ENCODE results near the gene EIPR1. TPM values are rescaled to one million over a fixed set of nuclear protein-coding genes. Genes with fewer than 3 reads are reported as not detected.
A peak's percentile ranks its signal among the peaks of the same experiment; 100 is the strongest.
"Not testable (repeated sequence)": the region's sequence is repeated elsewhere in the genome, so short reads cannot be mapped to it uniquely, and the experiment has no call there.

EIPR1 gene
- total RNA-seq, 2 experiments from 2014 or later: 33.6 to 35.1 TPM

DNA sequence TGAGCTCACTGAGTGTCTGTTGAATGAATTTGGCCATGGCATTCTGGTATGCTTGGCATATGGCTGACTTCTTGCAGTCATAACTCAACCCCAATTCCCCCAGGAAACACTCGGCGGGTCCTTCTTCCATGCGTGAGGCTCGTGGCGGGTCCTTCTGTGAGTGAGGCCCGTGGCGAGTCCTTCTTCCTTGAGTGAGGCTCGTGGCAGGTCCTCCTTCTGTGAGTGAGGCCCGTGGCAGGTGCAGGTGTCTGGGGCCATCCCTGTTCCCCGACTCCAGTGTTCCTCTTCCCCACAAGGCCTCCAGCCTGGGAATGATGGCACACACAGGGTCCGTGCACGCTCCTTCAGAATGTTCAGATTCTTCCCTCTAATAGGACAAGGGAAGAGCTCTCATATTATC is 169.0 kb downstream of the EIPR1 start:
- CTCF ChIA-PET: interaction anchor here (0.7 kb wide), 1 partner anchor 445 kb away, joined by 3 read pairs; no protein-coding TSS in a partner anchor
- no peak for DNase-seq
- no peaks in the 10 kb centered on the region for H3K9me3 Mint-ChIP-seq
- intact Hi-C loops (cut with micrococcal nuclease): no loop called here
- H3K36me3 Mint-ChIP-seq (ENCODE audit: low read depth): peaks cover 10% of the 10 kb centered on the region
- H3K4me1 Mint-ChIP-seq (ENCODE audit: low read depth): peaks cover 5% of the 10 kb centered on the region
- no peak overlapping the region for H3K27ac Mint-ChIP-seq
- no peaks in the 10 kb centered on the region for H3K27me3 Mint-ChIP-seq (ENCODE audit: low read depth)
- no peak overlapping the region for H3K4me3 Mint-ChIP-seq

- H3K36me3 Mint-ChIP-seq (ENCODE audit: low read depth): peaks cover 11% of the 10 kb centered on the region
- no peaks in the 10 kb centered on the region for H3K9me3 Mint-ChIP-seq
- no peak overlapping the region for H3K4me3 Mint-ChIP-seq
- H3K4me1 Mint-ChIP-seq (ENCODE audit: low read depth): peaks cover 7% of the 10 kb centered on the region
- no peak overlapping the region for H3K27ac Mint-ChIP-seq
- CTCF ChIA-PET: interaction anchor here (0.7 to 1.1 kb wide), 3 partner anchors 11 to 446 kb away, joined by 3 to 6 read pairs (median 3); no protein-coding TSS in a partner anchor
- DNase-seq: no peak
- intact Hi-C loops (cut with micrococcal nuclease): no loop called here
- H3K27me3 Mint-ChIP-seq (ENCODE audit: low read depth): no peaks in the 10 kb centered on the region
Measured at GRCh38 chr2:3208179-3208578, 169.4 kb downstream of the EIPR1 start.

GRCh38 chr2:3207091-3207491 is 170.5 kb downstream of the EIPR1 start:
- Mint-ChIP-seq H3K4me1 (ENCODE audit: low read depth) (peaks cover 13% of the 10 kb centered on the region), H3K9me3 (no peaks in the 10 kb centered on the region), H3K36me3 (ENCODE audit: low read depth) (peaks cover 13% of the 10 kb centered on the region), H3K27ac (no peak overlapping the region), H3K27me3 (ENCODE audit: low read depth) (no peaks in the 10 kb centered on the region), H3K4me3 (no peak overlapping the region)
- no peak for DNase-seq
- CTCF ChIA-PET: interaction anchor here (1.1 kb wide), 1 partner anchor 10 kb away, joined by 6 read pairs; no protein-coding TSS in a partner anchor
- intact Hi-C loops (cut with micrococcal nuclease): no loop called here

GRCh38 chr2:3205845-3206244 is 171.8 kb downstream of the EIPR1 start:
- no peaks in the 10 kb centered on the region for H3K9me3 Mint-ChIP-seq
- CTCF ChIA-PET: interaction anchor here (1.4 kb wide), 1 partner anchor 17 kb away, joined by 3 read pairs; no protein-coding TSS in a partner anchor
- H3K27me3 Mint-ChIP-seq (ENCODE audit: low read depth): no peaks in the 10 kb centered on the region

DNA sequence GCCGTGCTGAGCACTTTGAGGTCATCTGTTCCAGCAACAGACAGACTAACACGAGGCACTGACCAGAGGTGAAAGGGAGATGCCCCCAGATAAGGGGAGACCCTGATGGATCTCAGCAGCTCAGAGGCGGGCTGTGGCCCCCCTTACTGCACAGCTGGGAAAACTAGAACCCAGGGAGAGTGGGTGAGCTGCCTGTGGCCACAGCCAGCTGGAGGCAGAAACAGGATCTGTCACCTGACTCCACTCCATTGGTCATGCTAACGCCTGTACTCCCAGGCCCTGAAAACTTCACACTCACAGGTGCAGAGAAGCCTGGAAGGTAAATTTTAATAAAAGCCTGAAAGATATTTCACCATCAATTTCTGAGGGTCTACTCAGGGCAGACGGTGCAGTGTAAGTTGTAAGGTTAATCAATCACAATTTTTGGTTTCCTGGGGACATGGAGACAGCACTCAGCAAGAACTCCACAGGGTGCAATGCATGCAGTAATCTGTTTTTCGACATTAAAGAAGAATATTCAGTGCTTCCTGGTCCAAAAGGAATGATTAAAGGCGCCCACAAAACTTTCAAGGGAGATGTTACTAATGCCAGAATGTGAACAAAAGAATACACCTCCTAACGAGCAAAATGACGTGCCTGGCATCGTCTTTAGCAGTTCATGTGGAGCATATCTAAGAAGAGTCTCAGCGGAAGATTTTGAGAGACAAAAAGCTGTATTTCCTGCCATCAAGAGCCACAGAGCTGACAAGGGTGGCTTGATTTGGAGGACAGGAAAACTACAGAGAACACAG is 173.4 kb downstream of the EIPR1 start:
- Mint-ChIP-seq H3K27me3 (ENCODE audit: low read depth) (no peaks in the 10 kb centered on the region), H3K9me3 (no peaks in the 10 kb centered on the region), H3K27ac (no peak overlapping the region), H3K36me3 (ENCODE audit: low read depth) (peaks cover 9% of the 10 kb centered on the region), H3K4me3 (no peak overlapping the region), H3K4me1 (ENCODE audit: low read depth) (peaks cover 13% of the 10 kb centered on the region)
- CTCF ChIA-PET: interaction anchor here (1.0 to 1.4 kb wide), 2 partner anchors 13 to 19 kb away, joined by 3 read pairs; no protein-coding TSS in a partner anchor
- no peak for DNase-seq
- intact Hi-C loops (cut with micrococcal nuclease): no loop called here

More at GRCh38 chr2:3205845-3206244, 171.8 kb downstream of the EIPR1 start:
- DNase-seq: no peak
- Mint-ChIP-seq H3K4me1 (ENCODE audit: low read depth) (peaks cover 13% of the 10 kb centered on the region), H3K36me3 (ENCODE audit: low read depth) (peaks cover 13% of the 10 kb centered on the region), H3K4me3 (no peak overlapping the region), H3K27ac (no peak overlapping the region)
- intact Hi-C loops (cut with micrococcal nuclease): no loop called here

DNA sequence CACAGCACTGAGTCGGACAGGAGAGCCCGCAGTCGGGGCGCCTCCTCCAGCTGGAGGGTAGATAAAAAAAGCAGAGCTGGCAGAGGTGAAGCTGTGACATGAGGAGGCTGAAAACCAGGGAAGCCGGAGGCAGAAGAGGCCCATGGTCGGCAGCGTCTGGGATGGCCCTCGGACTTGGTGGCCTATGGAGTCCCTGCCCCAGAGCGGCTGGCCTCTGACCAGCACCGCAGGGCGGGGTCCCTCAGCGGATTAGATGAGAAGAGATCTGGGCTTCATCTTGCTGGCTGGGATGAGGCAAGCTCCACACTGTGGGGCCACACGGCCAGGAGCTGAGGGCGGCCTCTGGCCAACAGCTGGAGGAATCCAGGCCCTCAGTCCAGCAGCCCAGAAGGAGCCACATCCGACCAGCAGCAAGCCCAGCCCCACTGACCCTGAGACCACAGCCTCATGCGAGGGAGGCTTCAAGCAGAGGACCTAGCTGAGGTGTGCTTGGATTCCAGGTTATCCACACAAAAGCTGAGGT is 174.1 kb downstream of the EIPR1 start:
- Mint-ChIP-seq H3K4me3 (no peak overlapping the region), H3K4me1 (ENCODE audit: low read depth) (peaks cover 13% of the 10 kb centered on the region), H3K27me3 (ENCODE audit: low read depth) (no peaks in the 10 kb centered on the region), H3K27ac (no peak overlapping the region), H3K36me3 (ENCODE audit: low read depth) (peaks cover 9% of the 10 kb centered on the region), H3K9me3 (no peaks in the 10 kb centered on the region)
- no peak for DNase-seq
- intact Hi-C loops (cut with micrococcal nuclease): no loop called here
- CTCF ChIA-PET: no interaction called here

GRCh38 chr2:3202926-3203325 is 174.7 kb downstream of the EIPR1 start:
- intact Hi-C loops (cut with micrococcal nuclease): no loop called here
- Mint-ChIP-seq H3K36me3 (ENCODE audit: low read depth) (peaks cover 9% of the 10 kb centered on the region), H3K27ac (no peak overlapping the region), H3K4me1 (ENCODE audit: low read depth) (peaks cover 13% of the 10 kb centered on the region), H3K27me3 (ENCODE audit: low read depth) (no peaks in the 10 kb centered on the region), H3K9me3 (no peaks in the 10 kb centered on the region), H3K4me3 (no peak overlapping the region)
- no peak for DNase-seq
- CTCF ChIA-PET: no interaction called here

DNA sequence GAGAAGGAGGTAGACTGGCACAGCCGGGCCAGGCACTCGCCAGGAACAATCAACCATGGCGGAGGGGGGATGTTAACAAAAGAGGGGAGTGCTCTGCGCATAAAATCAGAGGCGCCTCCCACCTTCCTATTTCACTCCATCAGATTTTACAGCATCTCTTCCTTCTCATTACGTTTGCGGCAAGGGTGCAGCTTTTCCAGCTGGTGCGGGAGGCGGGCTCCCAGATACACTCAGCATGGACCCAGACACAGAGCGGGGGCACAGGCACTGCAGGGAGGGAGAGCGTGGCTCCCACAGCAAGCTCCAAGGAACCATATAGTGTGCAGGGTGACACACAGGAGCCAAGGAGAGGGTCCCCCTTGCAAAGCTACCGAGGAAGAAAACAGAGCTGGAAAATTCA is 176.3 kb downstream of the EIPR1 start:
- intact Hi-C loops (cut with micrococcal nuclease): no loop called here
- Mint-ChIP-seq H3K9me3 (no peaks in the 10 kb centered on the region), H3K27ac (no peak overlapping the region), H3K36me3 (ENCODE audit: low read depth) (peaks cover 8% of the 10 kb centered on the region), H3K4me3 (no peak overlapping the region), H3K27me3 (ENCODE audit: low read depth) (no peaks in the 10 kb centered on the region), H3K4me1 (ENCODE audit: low read depth) (peaks cover 13% of the 10 kb centered on the region)
- no peak for DNase-seq
- CTCF ChIA-PET: no interaction called here

DNA sequence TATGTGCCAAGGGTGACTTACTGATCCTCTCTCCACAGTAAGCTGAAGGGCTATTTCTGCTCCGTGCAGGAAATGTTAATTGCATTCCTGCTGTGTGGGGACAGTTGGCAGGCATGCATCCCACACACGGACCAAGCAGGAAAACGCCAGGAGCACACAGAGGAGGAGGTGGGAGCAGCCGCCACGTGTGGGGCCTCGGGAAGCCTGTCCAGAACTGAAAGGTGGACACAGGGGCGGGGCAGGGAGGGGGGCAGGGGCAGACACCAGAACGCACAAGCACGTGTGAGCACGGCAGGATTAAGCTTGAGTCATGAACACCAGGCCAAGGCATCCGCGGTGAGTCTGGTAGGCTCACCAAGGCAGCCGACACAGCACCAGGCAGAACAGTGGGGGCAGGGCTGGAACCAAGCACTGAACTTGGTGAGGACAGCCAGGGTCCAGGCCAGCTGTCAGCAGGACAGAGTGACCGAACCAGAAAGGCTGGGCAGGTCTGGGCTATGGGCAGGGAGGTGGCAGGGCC is 177.1 kb downstream of the EIPR1 start:
- Mint-ChIP-seq H3K27me3 (ENCODE audit: low read depth) (no peaks in the 10 kb centered on the region), H3K9me3 (no peaks in the 10 kb centered on the region), H3K4me3 (no peak overlapping the region), H3K36me3 (ENCODE audit: low read depth) (peaks cover 4% of the 10 kb centered on the region), H3K4me1 (ENCODE audit: low read depth) (peaks cover 13% of the 10 kb centered on the region), H3K27ac (no peak overlapping the region)
- CTCF ChIA-PET: no interaction called here
- intact Hi-C loops (cut with micrococcal nuclease): no loop called here
- no peak for DNase-seq

DNA sequence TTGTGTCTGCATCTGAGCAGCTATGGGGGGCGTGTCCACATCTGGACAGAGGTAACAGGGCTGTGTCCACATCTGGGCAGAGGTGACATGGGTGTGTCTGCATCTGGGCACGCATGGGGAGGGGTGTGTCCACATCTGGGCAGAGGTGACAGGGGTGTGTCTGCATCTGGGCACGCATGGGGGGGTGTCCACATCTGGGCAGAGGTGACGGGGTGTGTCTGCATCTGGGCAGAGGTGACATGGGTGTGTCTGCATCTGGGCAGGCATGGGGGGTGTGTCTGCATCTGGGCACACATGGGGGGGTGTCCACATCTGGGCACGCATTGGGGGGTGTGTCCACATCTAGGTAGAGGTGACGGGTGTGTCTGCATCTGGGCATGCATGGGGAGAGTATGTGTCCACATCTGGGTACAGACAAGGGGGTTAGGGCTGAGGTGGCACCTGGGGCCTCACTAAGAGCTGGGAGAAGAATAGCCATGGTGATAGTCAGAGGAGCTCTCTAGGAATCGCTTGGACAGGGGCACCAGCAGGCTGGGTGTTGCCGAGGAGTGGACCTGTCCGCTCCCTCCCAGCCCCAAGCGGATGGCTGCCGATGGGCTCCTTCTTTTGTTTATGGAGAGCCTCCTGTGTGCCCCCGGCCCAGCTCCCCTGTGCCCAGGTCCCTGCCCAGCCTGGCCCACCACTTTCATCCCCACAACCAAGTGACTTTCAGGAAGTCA is 177.8 kb downstream of the EIPR1 start:
- Mint-ChIP-seq H3K9me3 (no peaks in the 10 kb centered on the region), H3K4me1 (ENCODE audit: low read depth) (peaks cover 13% of the 10 kb centered on the region), H3K4me3 (no peak overlapping the region), H3K36me3 (ENCODE audit: low read depth) (peaks cover 7% of the 10 kb centered on the region), H3K27ac (no peak overlapping the region), H3K27me3 (ENCODE audit: low read depth) (no peaks in the 10 kb centered on the region)
- CTCF ChIA-PET: no interaction called here
- intact Hi-C loops (cut with micrococcal nuclease): no loop called here
- DNase-seq: no peak

DNA sequence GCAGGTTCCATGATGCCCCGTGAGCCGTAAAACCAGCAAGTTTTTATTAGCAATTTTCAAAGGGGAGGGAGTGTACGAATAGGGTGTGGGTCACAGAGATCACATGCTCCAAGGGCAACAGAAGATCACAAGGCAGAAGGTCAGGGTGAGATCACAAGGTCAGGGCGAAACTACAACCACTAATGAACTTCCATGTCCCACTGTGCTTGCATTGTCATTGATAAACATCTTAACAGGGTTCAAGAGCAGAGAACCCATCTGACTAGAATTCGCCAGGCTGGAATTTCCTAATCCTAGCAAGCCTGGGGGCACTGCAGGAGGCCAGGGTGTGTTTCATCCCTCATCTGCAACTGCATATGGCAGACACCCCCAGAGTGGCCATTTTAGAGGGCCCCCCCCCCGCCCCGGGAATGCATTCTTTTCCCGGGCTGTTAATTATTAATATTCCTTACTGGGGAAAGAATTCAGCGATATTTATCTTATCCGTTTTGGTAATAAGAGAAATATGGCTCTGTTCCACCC is 178.9 kb downstream of the EIPR1 start:
- H3K27me3 Mint-ChIP-seq (ENCODE audit: low read depth); H3K4me3 Mint-ChIP-seq: not testable (repeated sequence)

DNA sequence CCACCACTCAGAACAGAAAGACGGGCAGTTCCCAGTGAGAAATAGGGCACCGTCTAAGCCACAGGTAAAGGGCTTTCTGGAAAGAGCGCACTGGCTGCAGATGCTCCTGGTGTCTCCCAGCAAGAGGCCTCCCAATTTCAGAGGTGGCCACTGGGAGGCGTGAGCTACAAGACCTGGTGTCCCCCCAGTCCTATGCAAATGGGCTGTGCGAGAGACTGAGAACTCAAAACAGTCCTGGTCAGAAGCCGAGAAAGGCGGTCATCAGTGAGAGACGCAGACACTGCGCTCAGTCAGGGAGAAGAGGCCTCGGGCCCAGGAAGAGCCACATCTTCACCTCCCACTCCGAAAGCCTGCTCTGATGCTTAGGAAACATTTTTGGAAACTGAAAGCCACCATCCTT is 179.5 kb downstream of the EIPR1 start:
- no peaks in the 10 kb centered on the region for H3K9me3 Mint-ChIP-seq
- H3K27ac Mint-ChIP-seq: no peak overlapping the region
- H3K27me3 Mint-ChIP-seq (ENCODE audit: low read depth): no peaks in the 10 kb centered on the region
- intact Hi-C loops (cut with micrococcal nuclease): loop anchor here (1.0 kb wide), 1 partner anchor 105 kb away; no protein-coding TSS in a partner anchor
- H3K4me1 Mint-ChIP-seq (ENCODE audit: low read depth): peaks cover 5% of the 10 kb centered on the region
- CTCF ChIA-PET: interaction anchor here (1.4 kb wide), 1 partner anchor 25 kb away, joined by 4 read pairs; no protein-coding TSS in a partner anchor
- H3K36me3 Mint-ChIP-seq (ENCODE audit: low read depth): peaks cover 10% of the 10 kb centered on the region
- DNase-seq: peak; percentile 27
- no peak overlapping the region for H3K4me3 Mint-ChIP-seq

More for the DNA sequence above, 178.9 kb downstream of the EIPR1 start:
- DNase-seq; H3K27ac Mint-ChIP-seq; CTCF ChIA-PET; H3K9me3 Mint-ChIP-seq; H3K36me3 Mint-ChIP-seq (ENCODE audit: low read depth); H3K4me1 Mint-ChIP-seq (ENCODE audit: low read depth): not testable (repeated sequence)
- intact Hi-C loops (cut with micrococcal nuclease): loop anchor here (1.0 kb wide), 1 partner anchor 105 kb away; no protein-coding TSS in a partner anchor
